HG02759 (cell line): ENCODE data around the gene ZPBP2.

Experiments
- ATAC-seq: cut with Tn5 transposase; IDR thresholded peaks from one replicate; pipeline ENCODE4 v1.9.1; 2021; ENCODE audit warnings: mild to moderate bottlenecking, moderate library complexity; ENCODE audit not compliant: unreplicated experiment

The ZPBP2 gene

DNA sequence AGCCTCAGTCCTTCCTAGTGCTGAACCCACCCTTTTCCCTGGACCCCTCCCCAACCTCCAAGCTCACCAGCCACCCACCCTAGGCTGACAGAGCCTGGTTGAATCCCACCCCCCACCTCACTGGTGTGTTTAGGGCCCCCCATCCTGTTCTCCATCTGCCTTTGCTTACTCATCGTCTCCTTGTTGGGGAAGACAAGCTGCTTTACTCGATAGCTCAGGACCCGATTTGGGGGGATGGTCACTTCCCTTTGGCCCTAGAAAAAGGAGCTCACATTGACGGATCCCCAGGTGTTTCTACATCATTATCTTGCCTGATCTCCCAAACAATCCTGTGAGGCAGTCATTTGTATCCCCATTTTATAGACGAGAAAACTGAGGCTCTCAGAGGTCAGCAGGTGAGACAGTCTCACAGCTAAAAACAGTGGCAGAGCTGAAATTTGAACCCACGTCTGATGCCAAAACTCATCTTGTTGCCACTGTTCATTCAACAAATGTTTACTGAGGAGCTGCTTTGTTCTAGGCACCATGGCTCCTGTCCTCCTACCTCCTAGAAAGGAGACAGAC, 40.9 kb downstream of the ZPBP2 start:
- no peak for ATAC-seq

DNA sequence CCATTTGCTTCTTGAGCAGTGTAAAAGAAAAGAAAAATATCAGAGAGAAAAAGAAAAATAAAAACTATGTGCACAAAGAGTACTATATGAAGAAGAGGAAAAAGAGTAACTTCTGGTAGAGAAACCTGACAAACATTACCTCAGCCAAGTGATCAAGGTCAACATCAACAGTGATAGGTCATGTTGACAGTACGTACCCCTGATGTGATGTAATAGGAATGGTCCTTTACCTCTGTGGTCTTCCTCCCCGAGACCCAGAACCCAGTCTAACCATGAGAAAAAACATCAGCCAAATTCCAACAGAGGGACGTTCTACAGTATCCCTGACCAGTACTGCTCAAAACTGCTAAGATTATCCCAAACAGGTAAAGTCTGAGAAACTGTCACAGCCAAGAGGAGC, 46.0 kb downstream of the ZPBP2 start:
- ATAC-seq, result no peak

DNA sequence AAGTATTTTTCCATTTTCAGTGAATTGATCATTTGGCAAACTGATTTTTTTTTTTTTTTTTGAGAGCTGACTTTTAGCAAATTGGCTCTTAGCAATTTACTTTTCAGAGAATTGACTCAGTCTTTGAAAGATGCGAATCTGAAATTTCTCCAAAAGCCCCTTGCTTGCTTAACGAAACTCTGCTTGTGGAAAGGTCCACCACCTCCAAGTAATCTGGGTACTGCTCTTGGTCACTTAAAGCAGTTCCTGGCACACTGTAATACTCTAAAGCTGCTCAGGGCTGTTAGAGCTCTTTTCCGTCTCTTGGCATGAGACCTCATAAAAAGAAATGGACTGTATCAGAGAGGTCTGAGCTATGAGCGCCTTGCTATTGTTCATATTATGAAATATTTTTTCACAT, 47.6 kb downstream of the ZPBP2 start:
- no peak for ATAC-seq

DNA sequence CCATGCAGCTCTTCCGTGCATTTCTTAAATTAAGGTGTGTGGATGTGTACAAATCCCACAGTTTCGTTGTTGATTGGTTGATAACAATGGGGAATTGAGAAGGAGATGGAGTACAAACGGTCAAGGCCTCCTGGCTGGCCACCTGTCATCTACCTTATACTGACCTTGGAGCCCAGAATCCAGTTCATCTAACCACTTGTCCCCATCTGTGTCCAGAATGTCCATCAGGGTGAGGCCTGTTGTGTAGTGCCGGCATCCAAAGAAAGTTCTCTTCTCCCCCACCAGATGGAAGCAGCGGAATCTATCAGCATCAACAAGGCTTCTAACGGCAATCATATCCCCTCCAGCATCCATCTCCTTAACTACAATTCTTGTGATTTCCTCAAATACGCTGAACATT, 48.9 kb downstream of the ZPBP2 start:
- ATAC-seq, result no peak

DNA sequence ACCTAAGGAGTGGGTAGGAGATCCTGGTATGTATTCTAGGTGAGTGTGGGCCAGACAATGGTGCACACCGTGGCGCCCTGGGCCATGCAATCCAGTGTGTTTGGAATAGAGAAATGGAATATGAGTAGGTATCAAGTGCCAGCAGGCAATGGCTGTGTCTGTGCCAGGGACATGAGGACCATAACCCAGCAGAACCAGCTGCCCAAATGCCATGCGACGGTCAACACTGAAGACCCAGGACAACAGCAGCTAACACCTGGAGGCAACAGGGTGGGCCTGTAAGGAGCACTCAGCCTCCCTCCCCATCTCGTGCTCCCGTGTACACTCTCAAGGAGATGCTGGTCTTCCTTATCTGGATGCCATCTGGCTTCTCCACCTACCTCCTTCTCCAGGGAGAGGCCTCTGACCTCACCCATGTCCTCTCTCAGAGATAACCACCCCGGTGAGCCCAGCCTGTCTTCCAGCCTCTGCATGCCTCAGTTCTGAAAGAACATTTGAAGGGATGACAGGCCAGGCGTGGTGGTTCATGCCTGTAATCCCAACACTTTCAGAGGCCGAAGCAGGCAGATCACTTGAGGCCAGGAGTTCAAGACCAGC, 51.2 kb downstream of the ZPBP2 start:
- no peak for ATAC-seq

DNA sequence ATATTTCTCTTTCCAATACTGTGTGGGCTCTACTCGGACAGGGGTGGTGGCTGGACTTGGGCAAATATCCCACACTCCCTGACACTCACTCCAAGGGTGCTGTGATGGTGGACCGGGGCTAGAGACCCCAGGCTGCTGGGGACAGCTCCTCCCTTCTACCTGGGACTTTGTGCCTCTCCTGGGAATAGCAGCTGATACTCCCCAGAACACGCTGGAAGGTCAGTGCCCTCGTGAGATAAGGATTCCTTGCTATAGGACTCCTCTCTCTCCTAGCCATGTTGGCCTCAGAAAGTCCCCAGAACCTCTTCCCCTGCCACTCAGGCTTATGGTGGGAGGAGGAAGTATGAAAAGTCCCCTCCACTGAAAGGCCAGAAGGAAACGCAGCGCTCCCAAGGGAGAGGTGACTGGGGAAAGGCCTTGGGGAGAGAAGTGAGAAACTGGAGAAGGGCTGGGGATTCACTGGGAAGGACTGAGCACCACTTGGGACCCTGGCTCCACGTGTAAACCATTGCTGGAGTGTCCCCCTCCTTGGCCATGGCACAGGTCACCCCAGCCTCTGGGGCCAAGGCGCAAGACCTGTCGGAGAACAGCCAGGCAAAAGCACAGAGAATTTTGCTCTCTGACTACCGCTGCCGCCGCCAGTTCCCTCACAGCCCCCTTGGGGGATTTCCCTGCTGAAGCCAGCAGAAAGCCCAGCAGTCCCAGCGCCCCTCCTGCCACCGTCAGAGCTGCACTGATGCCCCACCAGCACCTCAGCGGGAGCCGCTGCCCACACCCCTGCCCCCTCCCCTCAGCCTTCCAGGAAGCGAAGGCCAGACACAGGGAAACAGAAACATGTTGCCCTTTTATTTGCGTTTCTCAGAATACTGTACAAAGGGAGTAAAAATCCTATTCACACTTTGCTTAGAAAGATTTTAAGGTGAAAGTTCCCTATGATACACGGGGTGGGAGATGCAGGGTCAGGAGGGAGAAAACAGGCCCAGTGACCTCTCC, 52.5 kb downstream of the ZPBP2 start:
- ATAC-seq, result peak; percentile 44

DNA sequence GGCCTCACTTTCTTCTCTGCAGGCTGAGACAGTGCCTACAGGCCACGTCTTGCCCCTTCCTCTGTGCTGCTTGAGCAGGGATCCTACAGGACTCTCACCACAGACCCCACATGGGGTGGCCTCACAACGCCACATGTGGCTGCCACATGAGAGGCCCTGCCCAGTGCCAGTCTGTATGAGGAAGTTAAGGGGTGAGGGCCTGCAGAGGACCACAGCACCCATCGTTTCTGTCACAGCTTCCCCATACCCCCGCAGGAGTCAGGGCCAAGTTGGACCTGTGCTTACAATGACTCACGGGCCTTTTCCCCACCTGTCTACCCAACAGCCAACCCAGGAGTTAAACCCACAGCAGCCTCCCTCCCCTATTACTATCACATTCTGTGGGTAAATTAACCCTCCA, 53.3 kb downstream of the ZPBP2 start:
- ATAC-seq, result no peak

DNA sequence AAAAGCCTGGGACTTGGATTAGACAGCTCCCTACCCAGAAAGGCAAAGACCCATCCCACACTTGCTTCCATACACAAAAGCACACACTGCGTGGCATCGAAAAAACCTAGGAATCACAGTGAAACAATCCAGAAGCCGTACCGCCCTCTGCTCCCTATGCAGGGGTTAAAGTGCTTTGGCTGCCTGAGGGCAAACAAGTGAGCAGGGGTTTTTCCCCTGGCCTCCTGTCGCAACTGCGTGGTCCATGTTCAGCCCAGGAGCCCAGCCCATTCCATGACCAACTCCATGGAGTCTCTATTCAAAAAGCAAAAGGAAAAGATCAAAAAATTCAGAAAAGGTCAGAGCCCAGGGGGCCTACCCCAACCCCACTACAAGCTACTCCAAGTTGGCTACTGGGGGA, 54.0 kb downstream of the ZPBP2 start:
- no peak for ATAC-seq

DNA sequence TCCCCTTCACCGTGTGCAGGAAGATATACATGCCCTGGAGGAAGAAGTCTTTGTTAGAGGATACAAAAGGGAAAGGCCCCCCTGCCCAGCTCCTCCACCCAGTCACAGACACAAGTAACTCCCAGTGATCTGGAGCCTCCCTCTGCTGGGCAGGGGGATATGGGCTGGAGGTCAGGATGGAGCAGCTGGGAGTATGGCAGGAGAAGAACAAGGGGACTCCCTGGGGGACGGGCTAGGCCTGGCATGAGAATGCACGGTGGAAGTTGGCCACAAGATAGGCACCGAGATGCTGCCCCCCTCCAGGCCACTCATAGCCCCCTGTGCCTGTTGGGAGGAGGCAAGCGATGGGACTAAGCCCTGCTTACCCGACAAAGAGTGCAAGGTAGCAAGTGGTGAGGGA, 55.2 kb downstream of the ZPBP2 start:
- no peak for ATAC-seq

DNA sequence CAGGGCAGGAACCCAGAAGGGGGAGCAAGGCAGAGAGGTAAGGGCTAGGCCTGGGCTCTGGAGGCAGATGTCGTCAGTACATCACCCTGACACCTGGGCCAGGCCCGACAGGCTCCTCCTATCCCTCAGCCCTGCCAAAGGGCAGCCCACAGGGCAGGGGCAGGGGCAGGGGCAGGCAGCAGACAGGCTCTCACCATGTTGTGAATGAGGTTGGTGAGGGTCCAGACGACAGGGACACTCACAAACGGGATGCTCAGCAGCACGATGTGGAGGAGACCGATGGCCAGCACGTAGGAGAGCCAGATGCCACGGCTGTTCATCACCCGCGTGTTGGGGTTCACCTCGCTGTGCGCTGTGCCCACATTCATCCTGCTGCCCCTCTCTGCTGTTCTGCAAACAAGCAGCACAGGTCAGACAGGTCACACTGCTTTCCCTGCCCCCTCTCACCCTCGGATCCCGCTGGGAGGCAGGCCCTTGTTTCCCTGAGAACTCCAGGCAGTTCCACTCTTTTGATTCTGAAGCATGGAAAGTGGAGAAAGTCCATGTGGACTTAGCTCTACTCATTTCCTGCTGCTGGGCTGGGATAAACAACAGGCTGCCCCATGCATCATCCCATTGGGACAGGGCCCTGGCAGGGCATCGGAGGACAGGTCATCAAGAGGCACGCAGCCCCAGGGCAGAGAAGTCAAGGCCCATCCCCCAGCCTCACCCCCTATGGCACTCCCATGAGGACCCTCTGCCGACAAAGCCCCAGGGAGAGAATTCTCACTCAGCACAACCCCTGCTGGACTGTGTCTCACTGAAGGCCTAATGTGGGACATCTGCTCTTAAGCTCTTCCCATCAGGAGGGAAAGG, 56.1 kb downstream of the ZPBP2 start:
- no peak for ATAC-seq

DNA sequence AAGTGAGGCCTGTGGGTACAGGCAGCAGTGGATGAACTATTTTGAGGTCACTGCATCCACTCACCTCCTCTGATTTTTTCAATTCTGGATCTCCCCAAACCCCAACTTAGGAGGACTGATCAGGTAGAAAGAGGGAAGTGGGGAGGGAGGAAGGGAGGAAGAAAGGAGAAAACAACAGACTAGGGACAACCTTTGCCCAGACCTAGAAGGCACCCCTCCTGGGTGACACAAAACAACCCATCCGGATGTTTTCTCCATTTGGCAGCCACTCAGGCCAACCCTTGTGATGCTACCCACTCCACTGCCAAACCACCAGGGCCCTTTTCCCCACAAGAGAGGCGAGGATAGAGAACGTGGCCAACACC, 56.7 kb downstream of the ZPBP2 start:
- ATAC-seq, result no peak

DNA sequence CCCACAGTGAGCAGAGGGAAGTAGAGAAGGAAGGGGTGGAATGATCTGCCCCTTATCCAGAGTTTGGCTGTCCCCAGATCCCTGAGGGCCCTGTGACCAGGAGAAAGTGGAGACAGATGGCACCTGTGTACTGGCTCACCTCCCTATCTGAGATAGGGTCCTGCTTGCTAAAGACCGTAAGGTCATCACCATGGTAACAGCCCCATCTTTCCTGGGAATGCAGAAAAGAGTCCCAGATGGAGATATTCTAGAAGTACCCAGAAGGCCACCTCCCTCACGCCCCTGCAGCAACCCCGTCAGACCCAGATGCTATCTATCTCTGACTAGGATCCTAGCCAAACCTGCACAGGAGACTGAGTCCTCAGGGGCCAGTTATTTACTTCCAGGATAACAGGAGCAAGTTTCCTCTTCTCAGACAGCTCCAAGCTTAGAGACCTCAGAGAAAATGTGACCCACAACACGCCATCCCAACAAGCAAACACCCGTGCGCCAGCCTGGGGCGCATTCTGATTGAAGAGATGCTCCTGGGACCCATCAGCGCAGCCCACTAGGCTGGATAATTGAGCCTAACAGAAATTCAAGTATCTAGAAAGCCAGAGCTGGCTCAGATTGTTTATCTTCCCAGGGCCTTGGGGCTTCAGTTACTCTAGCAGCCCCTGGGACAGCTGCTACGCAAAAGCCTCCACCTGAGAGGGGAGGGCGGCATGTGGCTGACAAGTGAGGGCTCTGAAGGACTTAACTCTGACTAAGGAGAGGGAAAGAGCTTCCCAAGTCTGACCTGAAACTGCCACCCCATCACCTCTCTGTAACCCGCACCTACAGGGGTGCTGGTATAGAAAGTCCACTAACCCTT, 57.5 kb downstream of the ZPBP2 start:
- ATAC-seq, result no peak

DNA sequence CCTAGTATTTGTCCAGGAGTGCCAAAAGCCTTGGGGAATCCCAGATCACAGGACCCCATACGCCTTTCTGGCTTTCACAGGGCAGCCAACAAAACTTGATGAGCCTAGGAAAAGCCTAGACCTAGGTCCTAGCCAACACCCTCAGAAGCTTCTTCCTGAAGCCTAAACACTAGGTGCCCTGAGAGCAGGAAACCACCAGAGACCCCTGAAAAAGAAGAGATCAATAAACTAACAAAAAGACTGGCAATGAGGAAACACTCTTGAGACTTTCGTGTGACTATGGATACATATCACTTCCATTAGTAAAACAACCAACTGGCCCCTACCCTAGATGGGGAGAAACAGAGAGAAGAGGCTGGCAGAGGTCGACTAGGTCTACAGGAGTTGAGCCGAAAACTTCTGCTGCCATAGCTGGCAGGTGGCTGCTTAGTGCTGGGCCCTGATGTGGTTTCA, 58.2 kb downstream of the ZPBP2 start:
- no peak for ATAC-seq

DNA sequence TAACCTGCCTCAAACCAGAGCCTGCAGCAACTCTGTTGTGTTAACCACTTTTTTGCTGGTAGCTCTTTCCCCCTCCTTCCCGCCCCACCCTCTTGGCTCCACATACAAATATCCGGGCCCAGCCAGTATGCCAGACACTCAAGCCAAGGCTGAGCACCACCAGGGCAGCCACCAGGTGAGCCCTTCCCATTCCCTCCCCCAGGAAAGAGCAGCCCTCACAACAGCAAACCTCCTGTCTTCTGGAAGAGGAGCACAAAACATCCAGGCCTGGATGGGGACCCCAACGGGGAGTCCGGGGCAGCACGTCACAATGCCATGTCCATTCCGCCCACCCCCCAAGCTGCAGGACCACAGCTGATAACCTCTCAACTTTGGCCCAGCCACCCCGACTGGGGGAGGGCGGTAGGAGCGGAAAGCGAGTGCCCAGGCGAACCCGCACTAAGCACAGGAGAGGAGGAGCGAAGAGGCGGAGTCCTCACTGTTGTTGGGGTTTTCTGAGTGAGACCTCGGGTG, 58.6 kb downstream of the ZPBP2 start:
- ATAC-seq, result no peak
